Fibroblast of peridontal ligament (primary cell): ENCODE measurements around the gene LIAS.
A peak's percentile ranks its signal among the peaks of the same experiment; 100 is the strongest.
"Not testable (repeated sequence)": the region's sequence is repeated elsewhere in the genome, so short reads cannot be mapped to it uniquely, and the experiment has no call there.

Experiments used
- DNase-seq: peaks from one replicate; pipeline ENCODE4 v3.0.0-alpha.2; 2010; ENCODE audit errors: extremely low read depth

LIAS gene

DNA sequence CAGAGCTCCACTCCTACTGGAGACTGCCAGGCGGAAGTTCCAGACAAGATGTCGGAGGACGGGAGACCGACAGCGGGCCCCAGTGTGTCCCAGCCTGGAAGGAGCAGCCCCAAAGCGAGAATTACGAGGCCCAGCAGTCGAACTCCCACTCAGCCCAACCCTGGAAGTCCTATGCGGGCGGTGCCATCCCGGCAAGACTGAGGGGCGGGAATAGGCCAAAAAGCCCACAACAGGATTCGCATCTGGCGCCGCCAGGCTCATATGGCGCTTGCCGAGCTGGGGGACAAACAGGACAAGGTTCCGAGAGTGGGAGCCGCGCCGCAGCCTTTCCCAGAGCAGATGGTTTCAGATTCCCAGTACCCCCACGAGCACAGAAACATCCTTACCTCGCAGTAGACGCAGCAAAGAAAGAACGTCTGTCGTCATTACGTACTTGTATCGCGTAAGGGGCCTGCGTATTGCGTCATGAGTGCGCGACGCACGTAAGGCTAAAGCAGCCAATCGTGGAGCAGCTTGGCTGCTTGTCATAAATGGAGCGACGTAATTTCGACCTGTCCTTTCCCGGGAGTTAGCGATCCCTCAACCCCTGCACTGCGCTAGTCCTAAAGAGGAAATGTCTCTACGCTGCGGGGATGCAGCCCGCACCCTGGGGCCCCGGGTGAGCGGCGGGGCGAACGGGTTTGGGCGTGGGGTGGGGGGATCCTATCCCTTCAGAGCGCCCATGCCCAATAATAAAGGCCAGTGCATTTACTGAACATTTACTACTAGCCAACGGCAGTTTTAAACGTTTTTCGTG lies at the start of gene LIAS, which contains the start of gene RPL9:
TSS of gene LIAS (plus strand) at position 552 of the 796 bp plus-strand sequence. CDS start at position 614, 62 bp downstream.
TSS of gene RPL9 (minus strand) at position 418 of the 796 bp plus-strand sequence. CDS start 483 bp downstream, outside the sequence.
- peak; percentile 99 for DNase-seq

DNA sequence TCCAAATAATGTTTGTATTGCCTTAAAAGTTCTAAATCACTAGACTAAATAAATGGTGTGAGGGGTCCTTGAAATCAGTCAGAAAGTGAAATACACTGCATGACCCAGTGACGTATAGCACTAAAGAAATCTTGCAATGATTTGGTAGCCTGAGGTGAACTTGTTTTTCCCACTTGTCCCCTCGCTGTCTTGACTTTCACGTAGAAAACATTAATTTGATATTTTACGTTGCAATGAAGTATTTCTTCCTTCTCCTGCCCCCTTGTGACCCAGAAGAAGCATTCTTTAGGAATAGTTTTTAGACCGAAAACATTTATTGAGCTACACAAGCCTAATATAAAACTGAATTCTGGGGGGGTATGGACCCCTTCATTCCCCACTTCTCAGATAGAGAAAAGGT lies 48.4 kb upstream of the LIAS start:
- DNase-seq, result peak; percentile 33

DNA sequence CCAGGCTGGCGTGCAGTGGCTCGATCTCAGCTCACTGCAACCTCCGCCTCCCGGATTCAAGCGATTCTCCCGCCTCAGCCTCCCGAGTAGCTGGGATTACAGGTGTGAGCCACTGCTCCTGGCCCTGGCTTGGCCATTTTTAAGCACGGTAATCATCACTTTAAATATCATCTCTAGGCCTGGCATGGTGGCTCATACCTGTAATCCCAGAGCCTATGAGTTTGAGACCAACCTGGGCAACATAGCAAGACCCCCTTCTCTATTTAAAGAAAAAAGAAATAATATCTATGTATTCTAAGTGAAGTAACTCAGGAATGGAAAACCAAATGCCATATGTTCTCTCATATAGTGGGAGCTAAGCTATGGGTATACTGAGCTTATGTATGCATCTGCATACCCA lies 47.3 kb upstream of the LIAS start:
- DNase-seq, result not testable (repeated sequence)

DNA sequence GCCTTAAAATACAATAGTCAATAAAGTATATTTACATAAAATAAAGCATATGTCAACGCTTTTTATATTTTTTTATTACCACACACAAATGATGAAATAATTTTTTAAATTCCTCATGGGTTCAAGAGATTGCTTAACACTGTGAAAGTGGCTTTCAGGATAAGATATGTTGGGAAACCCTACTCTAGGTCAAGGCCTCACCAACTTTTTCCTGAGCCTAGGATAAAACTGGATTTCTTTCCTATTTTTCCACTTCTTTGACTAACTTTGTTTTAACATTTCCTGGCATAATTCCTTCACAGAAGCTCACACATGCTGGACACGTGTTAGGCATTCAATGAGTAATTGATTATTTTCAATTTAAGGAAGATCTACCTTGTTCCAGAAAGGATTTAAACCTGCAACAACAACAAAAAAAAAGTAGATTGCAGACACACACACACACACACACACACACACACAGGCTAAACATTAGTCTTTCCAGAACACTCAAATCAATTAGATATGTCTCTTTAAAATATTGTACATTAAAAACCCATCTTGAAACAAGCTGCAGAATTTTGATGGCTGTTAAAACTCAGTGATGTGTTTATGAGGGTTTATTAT lies 43.1 kb upstream of the LIAS start:
- no peak for DNase-seq

DNA sequence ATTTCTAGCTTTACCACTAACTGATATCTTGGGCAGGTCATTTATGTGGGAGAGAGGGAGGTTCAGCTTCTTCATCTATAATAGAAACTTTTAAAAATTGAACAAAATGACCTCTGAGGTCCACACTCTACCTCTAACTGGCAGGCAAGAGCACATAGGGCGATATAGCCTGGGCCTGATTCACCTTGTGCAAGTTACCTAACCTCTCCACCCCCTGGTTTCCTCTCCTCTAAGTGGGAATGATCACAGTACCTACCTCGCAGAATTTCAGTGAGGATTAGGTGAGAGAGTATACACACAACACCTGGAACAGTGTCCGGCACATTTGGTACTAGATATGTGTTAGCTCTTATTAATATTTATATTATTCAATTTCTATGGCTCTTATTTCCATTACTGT lies 36.6 kb upstream of the LIAS start:
- DNase-seq, result no peak

DNA sequence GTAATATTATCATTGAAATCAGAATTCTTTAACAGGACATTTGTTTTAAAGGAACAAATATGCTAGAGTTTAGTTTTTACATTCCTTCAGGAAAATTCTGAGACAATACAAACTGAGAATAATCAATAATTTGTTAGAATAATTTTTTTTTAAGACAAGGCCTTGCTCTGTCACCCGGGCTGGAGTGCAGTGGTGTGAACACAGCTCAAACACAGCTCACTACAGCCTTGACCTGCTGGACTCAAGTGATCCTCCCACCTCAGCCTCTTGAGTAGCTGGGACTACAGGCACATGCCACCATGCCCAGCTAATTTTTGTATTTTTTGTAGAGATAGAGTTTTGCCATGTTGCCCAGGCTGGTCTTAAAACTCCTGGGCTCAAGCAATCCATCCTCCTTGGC lies 33.6 kb upstream of the LIAS start:
- not testable (repeated sequence) for DNase-seq

DNA sequence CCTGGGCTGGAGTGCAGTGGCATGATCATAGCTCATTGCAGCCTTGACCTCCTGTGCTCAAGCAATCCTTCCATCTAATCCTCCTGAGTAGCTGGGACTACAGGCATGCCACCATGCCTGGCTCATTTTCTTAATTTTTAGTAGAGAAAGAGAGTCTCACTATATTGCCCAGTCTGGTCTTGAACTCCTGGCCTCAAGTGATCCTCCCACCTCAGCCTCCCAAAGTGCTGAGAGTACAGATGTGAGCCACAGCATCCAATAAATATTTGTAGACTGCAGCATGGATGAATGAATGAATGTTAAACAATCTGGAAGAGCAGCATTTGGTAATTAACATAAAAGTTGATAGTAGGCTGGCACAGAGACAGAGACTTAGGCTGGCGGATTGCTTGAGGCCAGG lies 32.1 kb upstream of the LIAS start:
- no peak for DNase-seq

DNA sequence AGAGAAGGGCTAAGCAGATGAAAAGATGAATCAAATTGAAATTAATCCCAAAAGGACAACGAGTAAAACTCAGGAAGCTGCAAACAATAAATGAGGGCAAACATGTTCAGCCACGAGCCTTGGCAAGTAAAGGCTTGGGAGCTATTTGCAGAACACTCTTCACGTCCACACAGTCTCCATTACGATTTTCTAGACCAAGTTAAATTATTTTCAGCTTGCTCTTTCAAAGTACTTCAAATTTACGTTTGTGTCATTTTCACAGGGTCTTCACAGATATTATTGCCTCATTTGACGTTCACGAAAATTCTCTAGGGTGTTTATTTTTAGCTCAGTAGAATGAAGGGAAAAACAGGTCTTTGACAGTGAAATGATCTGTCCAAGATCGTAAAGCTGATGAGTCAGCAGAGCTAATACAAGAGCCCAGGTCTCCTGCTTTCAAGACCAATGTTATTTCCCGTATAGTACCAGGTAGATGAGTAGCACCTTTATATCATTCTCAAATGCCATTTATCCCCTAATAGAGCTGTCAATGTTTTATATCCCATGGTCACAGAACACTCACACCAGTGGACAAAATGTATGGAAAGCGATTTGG lies 31.2 kb upstream of the LIAS start:
- no peak for DNase-seq

DNA sequence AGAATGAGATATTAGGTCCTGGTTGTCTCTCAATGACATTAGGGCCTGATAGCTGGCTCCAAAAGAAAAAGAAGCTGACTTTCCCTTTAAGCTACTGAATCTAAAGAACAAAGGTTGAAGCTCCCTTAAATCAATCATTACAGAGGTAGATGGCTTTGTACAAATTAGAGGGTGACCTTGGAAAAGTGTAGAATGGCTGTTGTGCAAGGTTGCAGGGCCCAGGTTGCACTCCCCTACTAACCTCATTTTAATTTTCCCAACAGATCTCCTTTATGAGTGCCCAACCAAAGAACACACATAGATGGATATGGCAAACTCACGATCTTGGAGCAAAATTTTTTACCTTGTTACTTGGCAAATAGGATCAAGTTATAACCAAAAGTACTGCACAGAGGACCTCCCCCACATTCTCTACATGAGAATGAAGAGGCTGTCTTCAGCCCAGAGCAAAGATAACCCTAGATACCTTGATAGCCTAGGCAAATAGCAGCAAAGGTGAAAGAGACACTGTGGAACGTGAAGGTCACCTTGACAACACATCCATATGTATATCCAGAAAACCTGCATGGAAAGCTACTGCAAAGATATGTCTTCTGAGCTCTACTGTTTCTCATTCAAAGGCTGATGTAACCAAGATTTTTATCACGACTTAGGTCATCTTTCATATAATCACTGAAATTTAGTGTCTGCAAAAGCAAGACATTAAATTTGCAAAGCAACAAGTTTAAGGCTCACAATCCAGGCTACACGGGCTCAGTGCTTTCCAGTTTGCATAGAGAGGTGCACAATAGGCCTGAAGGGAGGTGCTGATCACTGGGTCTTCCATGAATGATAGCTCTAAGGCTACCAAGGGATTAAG lies 29.2 kb upstream of the LIAS start:
- no peak for DNase-seq

DNA sequence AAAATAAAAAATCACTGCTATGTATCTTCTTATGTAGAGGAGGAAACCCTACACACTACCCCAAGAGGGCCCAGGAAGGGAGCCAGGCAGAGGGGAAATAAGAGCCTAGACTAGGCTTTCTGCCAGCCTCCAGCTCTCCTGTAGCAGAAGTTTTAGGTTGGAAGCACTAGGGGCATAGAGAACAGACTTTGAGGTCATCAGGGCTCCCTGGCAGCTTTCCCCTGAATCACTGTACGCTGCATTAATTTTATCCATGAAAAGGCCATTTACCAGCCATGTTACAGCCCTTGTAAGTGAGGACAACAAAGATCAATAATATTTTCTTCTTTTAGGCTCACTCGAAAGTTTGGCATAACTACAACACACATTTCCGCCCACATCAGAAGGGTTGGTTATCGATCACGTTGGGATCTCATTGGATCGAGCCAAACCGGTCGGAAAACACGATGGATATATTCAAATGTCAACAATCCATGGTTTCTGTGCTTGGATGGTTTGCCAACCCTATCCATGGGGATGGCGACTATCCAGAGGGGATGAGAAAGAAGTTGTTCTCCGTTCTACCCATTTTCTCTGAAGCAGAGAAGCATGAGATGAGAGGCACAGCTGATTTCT lies 24.9 kb upstream of the LIAS start:
- no peak for DNase-seq

DNA sequence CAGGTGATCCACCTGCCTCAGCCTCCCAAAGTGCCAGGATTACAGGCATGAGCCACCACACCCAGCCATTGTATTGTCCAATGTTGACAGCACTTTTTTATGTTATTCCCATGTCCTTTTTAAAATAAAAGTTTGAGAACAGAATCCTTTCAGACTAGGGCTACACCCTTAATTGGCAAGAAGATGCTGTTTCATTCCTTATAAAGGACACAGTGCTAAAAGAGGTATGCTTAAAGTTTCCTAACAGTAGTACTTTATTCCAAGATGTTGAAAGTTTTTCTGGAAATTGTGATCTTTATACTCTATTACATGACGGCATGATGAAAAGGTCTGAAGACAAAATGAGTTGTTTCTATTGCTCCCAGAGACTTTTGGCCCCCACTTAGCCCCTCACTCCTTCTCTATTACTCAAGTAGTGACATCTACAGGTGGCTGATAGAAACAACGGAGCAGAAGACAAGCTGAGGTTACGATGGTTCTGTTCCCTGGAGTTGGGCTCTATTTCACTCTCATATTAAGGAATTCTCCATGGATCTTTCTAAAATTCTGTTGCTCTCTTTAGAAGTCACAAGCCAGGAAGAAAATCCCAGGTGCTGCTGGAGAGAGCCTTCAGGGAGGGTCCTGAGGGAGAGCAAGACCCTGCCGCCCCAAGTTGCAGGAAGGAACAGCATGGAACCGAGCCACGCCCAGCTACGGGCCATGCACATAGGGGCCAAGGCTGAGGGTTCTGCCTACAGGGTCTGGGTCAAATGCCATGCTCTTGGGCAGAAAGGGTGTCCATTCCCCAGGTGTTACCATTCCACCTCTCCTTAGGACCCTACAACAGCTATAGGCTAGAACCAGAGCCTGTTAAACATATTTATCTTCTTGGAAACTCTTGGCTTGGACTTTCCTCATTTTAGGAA lies 22.9 kb upstream of the LIAS start:
- DNase-seq, result no peak

DNA sequence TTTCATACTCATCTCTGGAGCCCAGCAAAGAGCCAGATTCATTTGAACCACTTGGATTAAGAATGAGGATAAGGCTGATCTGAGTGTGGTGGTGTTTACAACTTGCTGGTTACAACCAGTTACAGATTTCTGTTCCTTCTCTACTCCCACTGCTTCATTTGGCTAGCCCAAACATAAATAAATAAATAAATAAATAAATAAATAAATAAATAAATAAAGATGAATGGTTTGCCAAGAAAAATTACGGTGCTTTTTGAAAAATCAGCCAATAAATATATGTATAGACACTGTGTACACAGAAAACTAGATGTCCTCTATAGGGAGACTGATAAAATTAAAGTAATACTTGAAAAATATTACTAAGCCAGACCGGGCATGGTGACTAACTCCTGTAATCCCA lies 17.3 kb upstream of the LIAS start:
- DNase-seq, result no peak

DNA sequence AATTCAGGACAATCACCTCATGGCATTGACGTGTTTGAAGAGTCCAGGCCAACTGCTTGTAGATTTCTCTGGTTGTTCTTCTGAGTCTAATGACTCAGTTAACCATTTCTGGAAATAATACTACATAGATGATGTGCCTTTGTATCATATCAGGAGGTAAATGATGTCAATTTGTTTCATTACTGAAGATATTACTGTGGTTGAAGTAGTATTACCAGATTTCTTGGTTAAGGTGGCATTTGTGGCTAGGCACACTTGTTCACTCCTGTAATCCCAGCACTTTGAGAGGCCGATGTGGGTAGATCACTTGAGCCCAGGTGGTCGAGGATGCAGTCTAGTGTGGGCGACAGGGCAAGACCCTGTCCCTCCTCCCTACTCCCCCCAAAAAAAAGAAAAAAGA lies 15.9 kb upstream of the LIAS start:
- DNase-seq, result no peak

DNA sequence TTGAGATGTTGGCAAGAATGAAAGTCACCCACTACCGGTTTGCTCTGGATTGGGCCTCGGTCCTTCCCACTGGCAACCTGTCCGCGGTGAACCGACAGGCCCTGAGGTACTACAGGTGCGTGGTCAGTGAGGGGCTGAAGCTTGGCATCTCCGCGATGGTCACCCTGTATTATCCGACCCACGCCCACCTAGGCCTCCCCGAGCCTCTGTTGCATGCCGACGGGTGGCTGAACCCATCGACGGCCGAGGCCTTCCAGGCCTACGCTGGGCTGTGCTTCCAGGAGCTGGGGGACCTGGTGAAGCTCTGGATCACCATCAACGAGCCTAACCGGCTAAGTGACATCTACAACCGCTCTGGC lies 12.4 kb upstream of the LIAS start:
- no peak for DNase-seq

DNA sequence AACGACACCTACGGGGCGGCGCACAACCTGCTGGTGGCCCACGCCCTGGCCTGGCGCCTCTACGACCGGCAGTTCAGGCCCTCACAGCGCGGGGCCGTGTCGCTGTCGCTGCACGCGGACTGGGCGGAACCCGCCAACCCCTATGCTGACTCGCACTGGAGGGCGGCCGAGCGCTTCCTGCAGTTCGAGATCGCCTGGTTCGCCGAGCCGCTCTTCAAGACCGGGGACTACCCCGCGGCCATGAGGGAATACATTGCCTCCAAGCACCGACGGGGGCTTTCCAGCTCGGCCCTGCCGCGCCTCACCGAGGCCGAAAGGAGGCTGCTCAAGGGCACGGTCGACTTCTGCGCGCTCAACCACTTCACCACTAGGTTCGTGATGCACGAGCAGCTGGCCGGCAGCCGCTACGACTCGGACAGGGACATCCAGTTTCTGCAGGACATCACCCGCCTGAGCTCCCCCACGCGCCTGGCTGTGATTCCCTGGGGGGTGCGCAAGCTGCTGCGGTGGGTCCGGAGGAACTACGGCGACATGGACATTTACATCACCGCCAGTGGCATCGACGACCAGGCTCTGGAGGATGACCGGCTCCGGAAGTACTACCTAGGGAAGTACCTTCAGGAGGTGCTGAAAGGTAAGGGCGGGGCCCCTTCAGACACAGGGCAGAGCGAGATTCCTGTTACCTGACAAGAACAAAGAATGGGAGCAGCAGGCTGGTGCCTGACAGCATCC lies 11.8 kb upstream of the LIAS start:
- peak; percentile 31 for DNase-seq

DNA sequence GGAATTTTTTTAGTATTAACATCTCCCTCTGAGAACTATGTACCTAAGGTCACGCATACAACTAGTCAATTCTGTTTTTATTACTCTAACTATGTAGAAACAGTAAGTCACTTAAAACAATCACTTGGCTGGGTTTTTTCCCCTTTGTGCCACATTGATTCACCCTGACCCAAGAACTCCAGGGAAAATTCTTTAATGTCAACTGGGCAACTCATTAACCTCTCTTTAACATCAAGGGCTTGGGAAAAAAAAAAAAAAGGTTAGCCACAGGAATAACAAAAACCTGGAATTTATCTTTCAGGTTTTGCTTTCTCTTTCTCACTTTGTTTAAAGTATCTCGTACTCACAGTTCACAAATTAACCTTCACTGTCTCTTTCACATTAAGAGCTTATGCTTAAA lies 8.2 kb upstream of the LIAS start:
- DNase-seq, result no peak

DNA sequence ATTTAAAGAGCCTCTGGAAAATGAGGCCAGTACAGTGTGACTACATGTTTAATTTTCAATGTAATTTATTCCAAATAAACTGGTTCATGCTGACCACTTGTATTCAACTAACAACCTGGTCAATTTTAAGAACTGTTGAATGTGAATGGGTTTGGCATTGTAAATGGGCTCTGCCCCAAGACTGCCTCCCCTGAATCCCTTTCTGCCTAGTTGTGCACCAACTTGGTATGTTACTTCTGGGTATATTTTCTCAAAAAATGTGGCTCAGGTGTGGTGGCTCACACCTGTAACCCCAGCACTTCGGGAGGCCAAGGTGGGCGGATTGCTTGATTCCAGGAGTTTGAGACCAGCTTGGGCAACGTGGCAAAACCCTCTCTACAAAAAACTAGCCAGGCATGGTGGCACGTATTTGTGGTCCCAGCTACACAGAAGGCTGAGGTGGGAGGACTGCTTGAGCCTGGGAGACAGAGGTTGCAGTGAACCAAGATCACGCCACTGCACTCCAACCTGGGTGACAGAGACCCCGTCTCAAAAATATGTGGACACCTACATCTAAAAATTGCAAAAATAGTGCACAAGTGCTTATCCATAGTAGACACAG lies 7.3 kb upstream of the LIAS start:
- DNase-seq, result no peak

DNA sequence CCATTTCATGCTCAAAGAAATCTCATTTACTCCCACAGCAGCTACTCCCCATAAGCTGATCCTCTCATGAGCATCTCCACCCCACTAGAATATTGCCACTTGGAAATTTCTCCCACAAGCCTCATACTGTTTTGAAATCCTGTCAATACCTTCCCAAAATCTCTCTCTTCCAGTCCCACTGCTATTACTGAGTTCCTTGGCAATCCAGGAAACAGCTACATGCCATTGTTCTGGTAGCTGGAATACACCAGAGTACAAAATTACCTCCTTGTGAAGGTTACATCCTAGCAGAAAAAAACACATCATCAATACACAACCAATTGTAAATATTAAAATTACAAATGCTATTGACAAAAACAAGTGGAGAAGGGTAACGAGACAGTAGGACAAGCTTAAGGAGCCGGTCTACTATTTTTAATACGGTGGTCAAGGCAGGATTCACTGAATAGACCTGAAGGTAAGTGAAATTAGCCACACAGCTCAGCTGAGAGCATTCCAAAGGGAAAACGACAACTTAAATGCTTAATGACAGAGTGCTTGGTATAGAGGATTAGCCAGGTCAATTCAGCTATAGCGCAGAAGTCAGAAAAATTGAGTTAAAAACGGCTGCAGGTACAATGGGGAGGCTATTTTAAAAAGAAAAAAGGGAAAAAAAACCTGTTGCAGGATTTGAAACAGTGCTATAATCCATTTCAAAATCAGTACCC lies 6.5 kb upstream of the LIAS start:
- no peak for DNase-seq
